DMS53 (cell line): ENCODE data around the gene EVA1C.

Experiments used
- DNase-seq: peaks from one replicate; lab custom pipeline; 2025; lab: John Stamatoyannopoulos, UW

The EVA1C gene

DNA sequence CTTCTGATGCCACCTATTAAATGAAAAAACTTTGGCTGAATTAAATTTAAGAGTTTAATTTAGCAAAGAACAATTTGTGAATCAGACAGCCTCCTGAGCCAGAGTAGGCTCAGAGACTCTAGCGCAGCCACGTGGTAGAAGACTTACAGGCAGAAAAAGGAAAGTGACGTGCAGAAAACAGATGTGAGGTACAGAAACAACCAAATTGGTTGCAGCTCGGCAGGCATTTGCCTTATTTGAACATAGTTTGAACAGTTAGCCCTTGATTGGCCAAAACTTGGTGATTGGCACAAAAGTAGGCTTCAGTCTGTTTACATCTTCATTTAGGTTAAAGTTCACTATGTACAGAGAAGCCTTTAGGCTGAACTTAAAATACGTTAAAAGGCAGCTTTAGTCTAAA lies 149.9 kb downstream of the EVA1C start:
- no peak for DNase-seq

DNA sequence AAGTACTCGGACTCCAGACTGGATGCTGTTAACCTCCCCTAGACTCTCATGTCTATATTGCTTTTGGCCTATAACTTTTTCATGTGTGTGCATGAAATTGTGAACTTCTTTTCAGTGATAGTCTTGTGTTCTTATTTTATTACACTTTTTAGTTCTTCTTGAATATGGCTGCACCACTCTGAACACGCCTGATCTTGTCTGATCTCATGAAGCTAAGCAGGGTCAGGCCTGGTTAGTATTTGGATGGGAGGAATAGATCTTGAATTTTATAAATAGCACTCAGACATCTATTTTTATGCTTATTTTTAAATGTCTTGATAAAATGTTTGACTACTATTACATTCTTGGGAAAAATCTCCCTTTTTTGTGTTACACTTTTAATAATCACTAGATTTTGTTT lies 150.4 kb downstream of the EVA1C start:
- no peak for DNase-seq
